IMR-90 (cell line): ENCODE results near the gene CHRM5. TPM values are rescaled to one million over a fixed set of nuclear protein-coding genes. Genes with fewer than 3 reads are reported as not detected.

ENCODE experiments used
- ATAC-seq: fragments of 200-7000 bp; cut with Tn5 transposase; 2 replicates; pipeline ENCODE4 v1.9.1; 2020; ENCODE audit warnings: low read depth, mild to moderate bottlenecking, moderate library complexity
- BruUV-seq: library from RNA; stranded (reverse); fragments of 400-500 nt; replicated peaks from 2 replicates; lab custom pipeline; 2021; lab: Mats Ljungman, UMichigan
- CTCF ChIA-PET: fragments of 300-600 bp; formaldehyde crosslinking; extraction: SDS; loops from one replicate; lab custom pipeline; 2021; ENCODE audit warnings: antibody characterized with exemption; lab: Yijun Ruan, JAX
- POLR2A ChIA-PET: fragments of 300-600 bp; sonication (Branson Sonifier 250); formaldehyde crosslinking; loops from one replicate; lab custom pipeline; 2022; ENCODE audit warnings: antibody characterized with exemption; ENCODE audit not compliant: unreplicated experiment; lab: Charles Lee
- DNase-seq: peaks from one replicate; pipeline ENCODE4 v3.0.0; 2013
- H2AFZ ChIP-seq: replicated peaks from 2 replicates; pipeline ENCODE3; 2013; ENCODE audit warnings: low read length, mild to moderate bottlenecking; ENCODE audit not compliant: poor library complexity
- H2AK5ac ChIP-seq: 2 replicates; pipeline ENCODE4 v1.6.1; 2013; ENCODE audit warnings: low read depth, low read length, inconsistent platforms
- H2AK9ac ChIP-seq: replicated peaks from 2 replicates; pipeline ENCODE3; 2013; ENCODE audit warnings: mild to moderate bottlenecking, low read depth, low read length, moderate library complexity; ENCODE audit not compliant: poor library complexity
- H2BK120ac ChIP-seq: 2 replicates; pipeline ENCODE4 v1.6.1; 2013; ENCODE audit warnings: low read depth, low read length, inconsistent platforms
- H2BK15ac ChIP-seq: 3 replicates; pipeline ENCODE4 v1.6.1; 2013; ENCODE audit warnings: low read depth, low read length, inconsistent platforms
- H2BK20ac ChIP-seq: 2 replicates; pipeline ENCODE4 v1.6.1; 2013; ENCODE audit warnings: low read depth, mild to moderate bottlenecking, inconsistent platforms, low read length, moderate library complexity
- H2BK5ac ChIP-seq: 2 replicates; pipeline ENCODE4 v1.6.1; 2013; ENCODE audit warnings: mild to moderate bottlenecking, low read depth, low read length, inconsistent platforms; ENCODE audit not compliant: poor library complexity, severe bottlenecking
- H3K14ac ChIP-seq: replicated peaks from 2 replicates; pipeline ENCODE4 v1.6.1; 2013; ENCODE audit warnings: low read depth, low read length, inconsistent platforms
- H3K18ac ChIP-seq: 2 replicates; pipeline ENCODE4 v1.6.1; 2013; ENCODE audit warnings: low read depth, low read length, control low read depth
- H3K23ac ChIP-seq: 2 replicates; pipeline ENCODE4 v1.6.1; 2013; ENCODE audit warnings: low read depth, low read length, inconsistent platforms
- H3K27ac ChIP-seq: 2 replicates; pipeline ENCODE4 v1.5.1; 2013; ENCODE audit warnings: mild to moderate bottlenecking, control low read depth, low read length; ENCODE audit not compliant: insufficient read depth
- H3K27me3 ChIP-seq: 2 replicates; pipeline ENCODE4 v1.6.1; 2013; ENCODE audit warnings: low read length; ENCODE audit not compliant: control insufficient read depth, insufficient read depth
- H3K36me3 ChIP-seq: 2 replicates; pipeline ENCODE4 v1.6.1; 2013; ENCODE audit warnings: low read length, mixed read lengths; ENCODE audit not compliant: control insufficient read depth, insufficient read depth
- H3K4ac ChIP-seq: 2 replicates; pipeline ENCODE4 v1.6.1; 2013; ENCODE audit warnings: low read depth, low read length, inconsistent platforms
- H3K4me1 ChIP-seq: 2 replicates; pipeline ENCODE4 v1.6.1; 2013; ENCODE audit warnings: low read length, mixed read lengths; ENCODE audit not compliant: control insufficient read depth, insufficient read depth
- H3K4me2 ChIP-seq: 2 replicates; pipeline ENCODE4 v1.6.1; 2013; ENCODE audit warnings: low read depth, mild to moderate bottlenecking, control low read depth, low read length, moderate library complexity
- H3K4me3 ChIP-seq: 2 replicates; pipeline ENCODE4 v1.5.1; 2013; ENCODE audit warnings: low read depth, mild to moderate bottlenecking, control low read depth, low read length, moderate library complexity; ENCODE audit not compliant: insufficient read depth
- H3K56ac ChIP-seq: 2 replicates; pipeline ENCODE4 v1.6.1; 2013; ENCODE audit warnings: low read length, inconsistent platforms; ENCODE audit not compliant: insufficient read depth; ENCODE audit errors: extremely low read depth
- H3K79me1 ChIP-seq, 2 experiments: 2 replicates each; pipeline ENCODE4 v1.6.1; 2013; ENCODE audit warnings: low read length in 2 of 2, inconsistent platforms in 1 of 2, low read depth in 1 of 2
- H3K9ac ChIP-seq: 2 replicates; pipeline ENCODE4 v1.6.1; 2013; ENCODE audit warnings: low read depth, low read length, control low read depth
- H3K9me1 ChIP-seq: 2 replicates; pipeline ENCODE4 v1.6.1; 2013; ENCODE audit warnings: low read length, inconsistent platforms; ENCODE audit not compliant: insufficient read depth
- H3K9me3 ChIP-seq: 2 replicates; pipeline ENCODE4 v1.6.1; 2013; ENCODE audit warnings: low read length; ENCODE audit not compliant: control insufficient read depth, insufficient read depth
- H4K20me1 ChIP-seq: 2 replicates; pipeline ENCODE4 v1.6.1; 2013; ENCODE audit warnings: low read length, inconsistent platforms; ENCODE audit not compliant: insufficient read depth
- H4K5ac ChIP-seq: 2 replicates; pipeline ENCODE4 v1.6.1; 2013; ENCODE audit warnings: mild to moderate bottlenecking, low read depth, low read length, control low read depth
- H4K8ac ChIP-seq, 2 experiments: 2 replicates each; pipeline ENCODE4 v1.6.1; 2013; ENCODE audit warnings: low read depth in 2 of 2, low read length in 2 of 2, control low read depth in 1 of 2, inconsistent platforms in 1 of 2
- H4K91ac ChIP-seq: 2 replicates; pipeline ENCODE4 v1.6.1; 2013; ENCODE audit warnings: low read depth, low read length, inconsistent platforms; ENCODE audit not compliant: insufficient read depth
- BHLHE40 ChIP-seq: fragments of 150-350 bp; IDR thresholded peaks from 2 replicates; pipeline ENCODE4 v1.6.1; 2016; ENCODE audit warnings: mild to moderate bottlenecking, low read depth, low read length
- CEBPB ChIP-seq: IDR thresholded peaks from 2 replicates; pipeline ENCODE4 v1.6.1; 2012; ENCODE audit warnings: low read depth, low read length, improper control_type of control experiment
- ELK1 ChIP-seq: fragments of 150-350 bp; IDR thresholded peaks from 2 replicates; pipeline ENCODE4 v1.6.1; 2016; ENCODE audit warnings: low read depth, mild to moderate bottlenecking, low read length, moderate library complexity, borderline replicate concordance
- MAFK ChIP-seq: IDR thresholded peaks from 2 replicates; pipeline ENCODE4 v1.6.1; 2012; ENCODE audit warnings: low read depth, low read length, improper control_type of control experiment
- MAZ ChIP-seq: IDR thresholded peaks from 2 replicates; pipeline ENCODE4 v1.6.1; 2012; ENCODE audit warnings: low read depth, mild to moderate bottlenecking, low read length, improper control_type of control experiment, moderate library complexity, borderline replicate concordance
- MXI1 ChIP-seq: IDR thresholded peaks from 2 replicates; pipeline ENCODE4 v1.6.1; 2012; ENCODE audit warnings: low read depth, mild to moderate bottlenecking, low read length, moderate library complexity, borderline replicate concordance
- NFE2L2 ChIP-seq: fragments of 150-350 bp; IDR thresholded peaks from 2 replicates; pipeline ENCODE4 v1.6.1; 2016; ENCODE audit warnings: low read depth, mild to moderate bottlenecking, low read length
- POLR2A ChIP-seq: IDR thresholded peaks from 2 replicates; pipeline ENCODE4 v1.6.1; 2012; ENCODE audit warnings: mild to moderate bottlenecking, low read depth, low read length
- RAD21 ChIP-seq: IDR thresholded peaks from 2 replicates; pipeline ENCODE4 v1.6.1; 2012; ENCODE audit warnings: low read length, improper control_type of control experiment
- RFX5 ChIP-seq: IDR thresholded peaks from 2 replicates; pipeline ENCODE4 v1.8.0; 2012; ENCODE audit warnings: low read depth, mild to moderate bottlenecking, low read length, moderate library complexity
- SMC3 ChIP-seq: fragments of 150-350 bp; IDR thresholded peaks from 2 replicates; pipeline ENCODE4 v1.6.1; 2016; ENCODE audit warnings: low read depth, mild to moderate bottlenecking, antibody characterized with exemption, low read length, moderate library complexity
- USF2 ChIP-seq: fragments of 150-350 bp; IDR thresholded peaks from 2 replicates; pipeline ENCODE4 v1.6.1; 2017; ENCODE audit warnings: mild to moderate bottlenecking, antibody characterized with exemption, low read length, low read depth
- whole genome bisulfite sequencing, 2 experiments: methylation state at CpG; one replicate each; pipeline versions ENCODE4 v1.1.5 to v1.1.7; 2013; ENCODE audit warnings: missing lambda C conversion rate in 2 of 2; ENCODE audit not compliant: insufficient read length in 1 of 2; ENCODE audit errors: extremely low coverage in 2 of 2; 5-methylcytosine and 5-hydroxymethylcytosine counted together
- dilution Hi-C: fragments of 300-500 bp; cut with HindIII; formaldehyde crosslinking; loops from one replicate; pipeline ENCODE4 v1.14.3; 2018; ENCODE audit warnings: low sequenced_read_pairs; ENCODE audit not compliant: unreplicated experiment
- in situ Hi-C: fragments of 300-500 bp; cut with MboI; formaldehyde crosslinking; loops from 3 replicates; pipeline ENCODE4 v1.14.3; 2019; ENCODE audit warnings: low sequenced_read_pairs, inconsistent platforms, mixed read lengths
- intact Hi-C: fragments of 100-400 bp; cut with micrococcal nuclease; formaldehyde crosslinking; loops from 2 replicates; pipeline ENCODE4 v1.10.0; 2022
- polyA plus RNA-seq, 3 experiments: library from polyadenylated mRNA; depleted of rRNA; stranded (reverse); fragments of >200 nt; gene quantifications; 2 replicates each; pipeline ENCODE4 v1.2.3, GENCODE V29; 2012; ENCODE audit warnings: low replicate concordance in 1 of 3
- total RNA-seq: library from RNA; depleted of rRNA; stranded (reverse); fragments of >200 nt; gene quantifications from 2 replicates; pipeline ENCODE4 v1.2.3, GENCODE V29; 2012

The CHRM5 gene
- total and polyA plus RNA-seq, 2 of the 4 experiments (the other 2 are of a cell fraction) = under 0.01 to 0.03 TPM

DNA sequence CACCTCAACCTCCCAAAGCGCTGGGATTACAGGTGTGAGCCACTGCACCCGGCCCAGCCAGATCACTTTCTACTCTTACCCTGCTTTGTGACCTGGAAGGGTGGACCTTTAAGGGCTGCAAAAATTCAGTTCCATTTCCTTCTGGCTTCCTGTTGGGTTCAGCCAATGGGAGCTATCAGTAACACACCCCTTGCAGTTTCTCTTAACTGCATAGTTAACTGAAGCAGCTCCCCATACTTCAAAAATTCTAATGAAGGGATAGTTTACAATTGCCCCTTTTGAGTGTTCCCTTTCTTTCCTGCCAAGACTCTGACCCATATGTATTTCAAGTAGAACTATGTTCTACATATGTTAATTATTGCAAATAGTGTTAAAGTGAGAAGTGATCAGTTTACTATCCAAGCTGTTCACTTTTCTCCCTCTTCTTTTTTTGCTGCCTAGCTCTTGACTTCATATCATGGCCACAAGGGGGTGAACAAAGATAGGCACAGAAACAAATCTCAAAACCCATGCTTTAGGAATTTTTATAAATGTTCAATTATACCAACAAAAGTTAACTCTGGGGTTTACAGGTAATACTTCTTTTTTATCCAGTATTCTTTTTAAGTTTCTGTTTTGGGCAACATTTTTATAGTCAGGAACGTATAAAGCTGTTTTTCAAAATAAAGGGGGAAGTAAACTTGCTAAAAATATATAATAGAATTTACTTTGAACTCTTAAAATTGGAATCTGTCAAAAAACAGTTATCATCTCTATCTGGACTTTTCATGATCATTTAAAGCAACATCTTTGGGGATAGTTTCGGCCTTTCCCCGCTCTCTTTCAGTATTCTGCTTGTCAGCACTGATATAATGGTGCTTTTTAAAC lies 141.7 kb downstream of the CHRM5 start (continued):
- TF ChIP-seq ELK1 = no peak

GRCh38 chr15:34111488-34111887 lies 143.2 kb downstream of the CHRM5 start:
- H3K4me3 ChIP-seq = no peak overlapping the region
- H2BK5ac ChIP-seq = no peak overlapping the region
- dilution Hi-C loops (no loop called here), intact Hi-C loops (loop anchor here (2.0 kb wide), 1 partner anchor 477 kb away; no protein-coding TSS in a partner anchor), in situ Hi-C loops (loop anchor here (25.0 kb wide), 1 partner anchor 476 kb away; the partner anchor contains the start of gene GOLGA8B)
- BruUV-seq = no TSS peak
- WGBS, 2 experiments = 75% methylated on average over 2 of the region's 6 CpGs; no CpG with 5 or more reads in 1 of the 2 experiments
- no peaks in the 10 kb centered on the region for H3K27me3 ChIP-seq
- ATAC-seq (peak; percentile 52), DNase-seq (no peak)
- no peaks in the 10 kb centered on the region for H4K20me1 ChIP-seq
- H4K91ac ChIP-seq = no peak overlapping the region
- no peak overlapping the region for H3K4ac ChIP-seq
- no peak overlapping the region for H3K14ac ChIP-seq
- CTCF ChIA-PET = interaction anchor here (3.4 kb wide), 1 partner anchor 99 kb away, joined by 32 read pairs; the partner anchor contains the start of gene KATNBL1
- H3K36me3 ChIP-seq = no peaks in the 10 kb centered on the region
- no peak overlapping the region for H3K27ac ChIP-seq
- H2BK15ac ChIP-seq = no peak overlapping the region
- POLR2A ChIA-PET = interaction anchor here (0.8 kb wide), 1 partner anchor 10 kb away, joined by 3 read pairs; the partner anchor contains the start of genes EMC7 and PGBD4
- H2AFZ ChIP-seq = no peak overlapping the region
- H2BK120ac ChIP-seq = no peak overlapping the region
- peak overlapping the region; percentile 83; the same call in 1 of the 2 replicates for H4K5ac ChIP-seq
- no peaks in the 10 kb centered on the region for H3K79me1 ChIP-seq
- H2AK5ac ChIP-seq = no peak overlapping the region
- no peak overlapping the region for H4K8ac ChIP-seq
- no peak overlapping the region for H3K56ac ChIP-seq
- H2AK9ac ChIP-seq = no peak overlapping the region
- no peaks in the 10 kb centered on the region for H3K9me1 ChIP-seq
- no peaks in the 10 kb centered on the region for H3K9me3 ChIP-seq
- no peaks in the 10 kb centered on the region; the same call in 1 of the 2 replicates for H3K4me1 ChIP-seq
- no peak overlapping the region for H3K4me2 ChIP-seq
- H3K23ac ChIP-seq = no peak overlapping the region
- H2BK20ac ChIP-seq = no peak overlapping the region
- H3K9ac ChIP-seq = no peak overlapping the region; the same call in 1 of the 2 replicates
- no peak overlapping the region for H3K18ac ChIP-seq
- TF ChIP-seq USF2 (no peak), MXI1 (no peak), ELK1 (no peak), BHLHE40 (no peak), CEBPB (no peak), RFX5 (no peak), MAZ (no peak), MAFK (no peak), SMC3 (no peak), POLR2A (no peak), NFE2L2 (no peak), RAD21 (no peak)
